C4-2B (cell line): Measurements from ENCODE around the gene ZNF619.

ENCODE experiments used
- CTCF ChIP-seq: fragments of 450-650 bp; conservative IDR thresholded peaks from 2 replicates; pipeline ENCODE4 v1.5.1; 2017; ENCODE audit warnings: mild to moderate bottlenecking
- ZFX ChIP-seq: fragments of 450-650 bp; IDR thresholded peaks from 2 replicates; pipeline ENCODE4 v1.6.1; 2017

- TF ChIP-seq CTCF (no peak), ZFX (no peak)
These were observed 11.5 kb upstream of the ZNF619 start for GRCh38 chr3:40465456-40465855.
